GM23338 (cell line): ENCODE data around the gene RYR3. TPM values are rescaled to one million over a fixed set of nuclear protein-coding genes. Genes with fewer than 3 reads are reported as not detected.

Source experiments
- ATAC-seq: fragments of 200-7000 bp; cut with Tn5 transposase; 3 replicates; pipeline ENCODE4 v1.9.1; 2020
- DNase-seq: peaks from one replicate; pipeline ENCODE4 v3.0.0-alpha.2; 2015; ENCODE audit warnings: low spot score
- H2AFZ ChIP-seq: fragments of 200-600 bp; sonication (generic); 2 replicates; pipeline ENCODE4 v1.8.0; 2016; ENCODE audit warnings: antibody characterized with exemption, mild to moderate bottlenecking, moderate library complexity
- H3F3A ChIP-seq: fragments of 200-600 bp; sonication (generic); replicated peaks from 2 replicates; pipeline ENCODE4 v1.8.0; 2017; ENCODE audit warnings: antibody characterized with exemption, mixed run types, low read depth
- H3K27ac ChIP-seq: fragments of 200-600 bp; sonication (generic); 2 replicates; pipeline ENCODE4 v1.6.1; 2016; ENCODE audit warnings: low read depth
- H3K27me3 ChIP-seq: fragments of 200-600 bp; sonication (generic); 2 replicates; pipeline ENCODE4 v1.8.0; 2016; ENCODE audit warnings: mild to moderate bottlenecking, mixed run types, moderate library complexity; ENCODE audit not compliant: insufficient read depth
- H3K36me3 ChIP-seq: fragments of 200-600 bp; sonication (generic); 2 replicates; pipeline ENCODE4 v1.8.0; 2016; ENCODE audit warnings: mild to moderate bottlenecking; ENCODE audit not compliant: insufficient read depth
- H3K4me1 ChIP-seq: fragments of 200-600 bp; sonication (generic); 2 replicates; pipeline ENCODE4 v1.8.0; 2016; ENCODE audit warnings: mild to moderate bottlenecking, moderate library complexity; ENCODE audit not compliant: insufficient read depth
- H3K4me2 ChIP-seq: fragments of 200-600 bp; sonication (generic); 2 replicates; pipeline ENCODE4 v1.7.1; 2017; ENCODE audit warnings: mixed run types
- H3K4me3 ChIP-seq: fragments of 200-600 bp; sonication (generic); 2 replicates; pipeline ENCODE4 v1.6.1; 2016; ENCODE audit warnings: mixed run types
- H3K79me2 ChIP-seq: fragments of 200-600 bp; sonication (generic); replicated peaks from 2 replicates; pipeline ENCODE4 v1.8.0; 2017; ENCODE audit warnings: mild to moderate bottlenecking; ENCODE audit not compliant: insufficient read depth
- H3K9me2 ChIP-seq: fragments of 200-600 bp; sonication (generic); 2 replicates; pipeline ENCODE4 v1.8.0; 2017; ENCODE audit not compliant: insufficient read depth
- H4K20me1 ChIP-seq: fragments of 200-600 bp; sonication (generic); replicated peaks from 2 replicates; pipeline ENCODE4 v1.8.0; 2017; ENCODE audit warnings: mild to moderate bottlenecking; ENCODE audit not compliant: insufficient read depth
- H3K27ac Mint-ChIP-seq: 2 replicates; pipeline ENCODE4 v1.8.0; 2020; ENCODE audit warnings: inconsistent platforms, mild to moderate bottlenecking, moderate library complexity, mixed read lengths
- H3K27me3 Mint-ChIP-seq: 3 replicates; pipeline ENCODE4 v1.8.0; 2022; ENCODE audit warnings: low read depth, mild to moderate bottlenecking, moderate library complexity, mixed read lengths, inconsistent platforms; ENCODE audit not compliant: insufficient read depth, poor library complexity
- H3K36me3 Mint-ChIP-seq: 3 replicates; pipeline ENCODE4 v1.8.0; 2021; ENCODE audit warnings: low read depth, mild to moderate bottlenecking, inconsistent platforms, moderate library complexity, mixed read lengths
- H3K4me1 Mint-ChIP-seq: 3 replicates; pipeline ENCODE4 v1.8.0; 2020; ENCODE audit warnings: mild to moderate bottlenecking, inconsistent platforms, mixed read lengths
- H3K4me3 Mint-ChIP-seq: 3 replicates; pipeline ENCODE4 v1.8.0; 2021; ENCODE audit warnings: moderate library complexity, mild to moderate bottlenecking, inconsistent platforms, mixed read lengths
- H3K9me3 Mint-ChIP-seq: 3 replicates; pipeline ENCODE4 v1.8.0; 2020; ENCODE audit warnings: moderate library complexity, mild to moderate bottlenecking, inconsistent platforms, mixed read lengths
- CREB1 ChIP-seq: fragments of 250-450 bp; sonication (Bioruptor Pico); IDR thresholded peaks from 2 replicates; pipeline ENCODE4 v1.5.0; 2020; ENCODE audit warnings: low read depth, mild to moderate bottlenecking, moderate library complexity
- CTCF ChIP-seq, 2 experiments: fragments of 200-600 bp in 1 of 2; sonication (generic) in 1 of 2; conservative IDR thresholded peaks; 2 replicates each; pipeline versions ENCODE4 v1.5.1 to v1.6.1; 2016 to 2017; ENCODE audit warnings: antibody characterized with exemption in 2 of 2, low read depth in 2 of 2, mild to moderate bottlenecking in 2 of 2, moderate library complexity in 1 of 2
- EZH2phosphoT487 ChIP-seq: fragments of 200-600 bp; sonication (generic); IDR thresholded peaks from one replicate; pipeline ENCODE4 v1.8.1; 2018; ENCODE audit warnings: antibody characterized with exemption; ENCODE audit not compliant: unreplicated experiment
- JUNB ChIP-seq: IDR thresholded peaks from one replicate; pipeline ENCODE4 v1.6.1; 2016; ENCODE audit warnings: antibody characterized with exemption; ENCODE audit not compliant: unreplicated experiment
- NANOG ChIP-seq: IDR thresholded peaks from 2 replicates; pipeline ENCODE4 v1.6.1; 2016; ENCODE audit warnings: antibody characterized with exemption, borderline replicate concordance
- POLR2AphosphoS5 ChIP-seq: IDR thresholded peaks from 2 replicates; pipeline ENCODE4 v1.6.1; 2016; ENCODE audit warnings: antibody characterized with exemption, low read depth
- STAT1 ChIP-seq: IDR thresholded peaks from one replicate; pipeline ENCODE4 v1.6.1; 2016; ENCODE audit warnings: antibody characterized with exemption; ENCODE audit not compliant: unreplicated experiment
- ZNF114 ChIP-seq: fragments of 250-450 bp; sonication (Bioruptor Pico); IDR thresholded peaks from 2 replicates; pipeline ENCODE4 v1.5.0; 2020; ENCODE audit warnings: mild to moderate bottlenecking, moderate library complexity
- ZNF331 ChIP-seq: fragments of 250-450 bp; sonication (Bioruptor Pico); IDR thresholded peaks from 2 replicates; pipeline ENCODE4 v1.5.0; 2020; ENCODE audit warnings: low read depth, mild to moderate bottlenecking, moderate library complexity
- polyA plus RNA-seq: library from polyadenylated mRNA; unstranded; fragments of >200 nt; fragmentation: Nextera tagmentation; extraction: Ambion mirVana; gene quantifications from 2 replicates; pipeline ENCODE4 v1.2.1, GENCODE V29; 2016
- total RNA-seq: library from RNA; depleted of rRNA; stranded (reverse); fragments of >200 nt; shearing (Covaris generic); gene quantifications from 2 replicates; pipeline ENCODE4 v1.2.3, GENCODE V29; 2014
- TF ChIP-seq, protein P1 (sequence below): IDR thresholded peaks from one replicate; pipeline ENCODE4 v1.6.1; 2018; ENCODE audit warnings: antibody characterized with exemption; ENCODE audit not compliant: unreplicated experiment
- TF ChIP-seq, protein P2 (sequence below): fragments of 250-450 bp; sonication (Bioruptor Pico); IDR thresholded peaks from 2 replicates; pipeline ENCODE4 v1.5.0; 2020; ENCODE audit warnings: mild to moderate bottlenecking, moderate library complexity

The RYR3 gene
- total and polyA plus RNA-seq, 2 experiments from 2014 or later: 1.1 to 1.2 TPM

DNA sequence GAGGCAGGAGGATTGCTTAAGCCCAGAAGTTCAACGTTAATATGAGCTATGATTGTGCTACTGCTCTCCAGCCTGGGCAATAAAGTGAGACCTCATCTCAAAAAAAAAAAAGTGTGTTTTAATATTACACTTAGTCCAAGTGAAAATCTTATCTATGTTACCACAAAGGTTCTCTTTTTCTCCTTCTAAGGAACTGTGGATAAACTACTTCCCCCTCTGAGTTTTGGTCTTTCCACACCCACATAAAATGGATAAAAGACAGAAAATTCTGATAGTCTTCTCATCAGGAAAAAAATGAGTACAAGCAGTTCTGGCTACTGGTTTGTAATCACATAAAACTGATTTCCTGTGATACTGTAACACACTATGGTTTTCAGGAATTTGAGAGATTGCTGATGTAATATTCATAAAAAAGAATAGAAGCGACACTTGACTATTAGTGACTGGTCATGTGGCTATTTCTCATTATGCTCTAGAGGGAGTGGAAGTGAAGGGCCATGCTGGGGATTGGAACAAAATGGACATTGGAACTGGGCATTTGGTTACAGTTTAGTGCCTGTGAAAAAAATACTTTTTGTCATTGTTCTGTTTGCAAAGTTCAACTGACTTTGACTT lies 68.2 kb downstream of the RYR3 start (continued):
- TF ChIP-seq, protein P1, sequence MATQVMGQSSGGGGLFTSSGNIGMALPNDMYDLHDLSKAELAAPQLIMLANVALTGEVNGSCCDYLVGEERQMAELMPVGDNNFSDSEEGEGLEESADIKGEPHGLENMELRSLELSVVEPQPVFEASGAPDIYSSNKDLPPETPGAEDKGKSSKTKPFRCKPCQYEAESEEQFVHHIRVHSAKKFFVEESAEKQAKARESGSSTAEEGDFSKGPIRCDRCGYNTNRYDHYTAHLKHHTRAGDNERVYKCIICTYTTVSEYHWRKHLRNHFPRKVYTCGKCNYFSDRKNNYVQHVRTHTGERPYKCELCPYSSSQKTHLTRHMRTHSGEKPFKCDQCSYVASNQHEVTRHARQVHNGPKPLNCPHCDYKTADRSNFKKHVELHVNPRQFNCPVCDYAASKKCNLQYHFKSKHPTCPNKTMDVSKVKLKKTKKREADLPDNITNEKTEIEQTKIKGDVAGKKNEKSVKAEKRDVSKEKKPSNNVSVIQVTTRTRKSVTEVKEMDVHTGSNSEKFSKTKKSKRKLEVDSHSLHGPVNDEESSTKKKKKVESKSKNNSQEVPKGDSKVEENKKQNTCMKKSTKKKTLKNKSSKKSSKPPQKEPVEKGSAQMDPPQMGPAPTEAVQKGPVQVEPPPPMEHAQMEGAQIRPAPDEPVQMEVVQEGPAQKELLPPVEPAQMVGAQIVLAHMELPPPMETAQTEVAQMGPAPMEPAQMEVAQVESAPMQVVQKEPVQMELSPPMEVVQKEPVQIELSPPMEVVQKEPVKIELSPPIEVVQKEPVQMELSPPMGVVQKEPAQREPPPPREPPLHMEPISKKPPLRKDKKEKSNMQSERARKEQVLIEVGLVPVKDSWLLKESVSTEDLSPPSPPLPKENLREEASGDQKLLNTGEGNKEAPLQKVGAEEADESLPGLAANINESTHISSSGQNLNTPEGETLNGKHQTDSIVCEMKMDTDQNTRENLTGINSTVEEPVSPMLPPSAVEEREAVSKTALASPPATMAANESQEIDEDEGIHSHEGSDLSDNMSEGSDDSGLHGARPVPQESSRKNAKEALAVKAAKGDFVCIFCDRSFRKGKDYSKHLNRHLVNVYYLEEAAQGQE: no peak
- TF ChIP-seq NANOG: no peak
- no peak for TF ChIP-seq CTCF (conservative IDR thresholded peaks at IDR 0.05; ENCODE audit: low read depth in 2 of 2)

DNA sequence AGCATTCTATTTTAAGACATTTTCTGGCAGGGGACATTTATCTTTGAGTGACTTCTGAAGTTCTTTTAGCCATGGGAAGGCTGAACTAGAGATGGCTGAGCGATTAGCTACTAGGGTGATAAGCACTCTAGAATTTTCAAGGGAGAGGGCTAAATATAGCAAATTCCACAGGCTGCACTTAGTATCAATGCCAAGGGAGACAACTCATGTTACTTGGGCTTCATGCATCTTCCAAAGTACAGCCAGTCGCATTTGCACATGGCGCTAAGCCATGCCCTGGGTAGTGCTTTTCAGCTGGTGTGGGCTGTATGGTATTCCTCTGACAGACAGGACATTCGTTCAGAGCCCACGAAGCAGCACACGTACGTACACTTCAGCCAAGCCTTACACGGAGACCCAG lies 69.6 kb downstream of the RYR3 start:
- Histone ChIP-seq H3F3A (no peaks in the 10 kb centered on the region), H3K27ac (no peak overlapping the region), H3K79me2 (no peaks in the 10 kb centered on the region), H3K4me2 (no peak overlapping the region), H3K9me2 (peaks cover 6% of the 10 kb centered on the region; the same call in 1 of the 2 replicates), H3K4me3 (no peak overlapping the region), H4K20me1 (no peaks in the 10 kb centered on the region), H2AFZ (no peak overlapping the region), H3K36me3 (no peaks in the 10 kb centered on the region), H3K4me1 (no peaks in the 10 kb centered on the region), H3K27me3 (no peaks in the 10 kb centered on the region)
- Mint-ChIP-seq H3K9me3 (no peaks in the 10 kb centered on the region), H3K27me3 (peaks cover 1% of the 10 kb centered on the region), H3K27ac (no peak overlapping the region), H3K4me3 (no peak overlapping the region), H3K4me1 (no peaks in the 10 kb centered on the region), H3K36me3 (no peaks in the 10 kb centered on the region)
- no peak for DNase-seq
- no peak for ATAC-seq
- no peak for TF ChIP-seq ZNF114 (CRISPR knock-in tag)
- TF ChIP-seq EZH2phosphoT487: no peak
- TF ChIP-seq STAT1: no peak
- no peak for TF ChIP-seq ZNF331 (CRISPR knock-in tag)
- TF ChIP-seq CREB1 (CRISPR knock-in tag): no peak
- TF ChIP-seq NANOG: no peak
- TF ChIP-seq, protein P2, sequence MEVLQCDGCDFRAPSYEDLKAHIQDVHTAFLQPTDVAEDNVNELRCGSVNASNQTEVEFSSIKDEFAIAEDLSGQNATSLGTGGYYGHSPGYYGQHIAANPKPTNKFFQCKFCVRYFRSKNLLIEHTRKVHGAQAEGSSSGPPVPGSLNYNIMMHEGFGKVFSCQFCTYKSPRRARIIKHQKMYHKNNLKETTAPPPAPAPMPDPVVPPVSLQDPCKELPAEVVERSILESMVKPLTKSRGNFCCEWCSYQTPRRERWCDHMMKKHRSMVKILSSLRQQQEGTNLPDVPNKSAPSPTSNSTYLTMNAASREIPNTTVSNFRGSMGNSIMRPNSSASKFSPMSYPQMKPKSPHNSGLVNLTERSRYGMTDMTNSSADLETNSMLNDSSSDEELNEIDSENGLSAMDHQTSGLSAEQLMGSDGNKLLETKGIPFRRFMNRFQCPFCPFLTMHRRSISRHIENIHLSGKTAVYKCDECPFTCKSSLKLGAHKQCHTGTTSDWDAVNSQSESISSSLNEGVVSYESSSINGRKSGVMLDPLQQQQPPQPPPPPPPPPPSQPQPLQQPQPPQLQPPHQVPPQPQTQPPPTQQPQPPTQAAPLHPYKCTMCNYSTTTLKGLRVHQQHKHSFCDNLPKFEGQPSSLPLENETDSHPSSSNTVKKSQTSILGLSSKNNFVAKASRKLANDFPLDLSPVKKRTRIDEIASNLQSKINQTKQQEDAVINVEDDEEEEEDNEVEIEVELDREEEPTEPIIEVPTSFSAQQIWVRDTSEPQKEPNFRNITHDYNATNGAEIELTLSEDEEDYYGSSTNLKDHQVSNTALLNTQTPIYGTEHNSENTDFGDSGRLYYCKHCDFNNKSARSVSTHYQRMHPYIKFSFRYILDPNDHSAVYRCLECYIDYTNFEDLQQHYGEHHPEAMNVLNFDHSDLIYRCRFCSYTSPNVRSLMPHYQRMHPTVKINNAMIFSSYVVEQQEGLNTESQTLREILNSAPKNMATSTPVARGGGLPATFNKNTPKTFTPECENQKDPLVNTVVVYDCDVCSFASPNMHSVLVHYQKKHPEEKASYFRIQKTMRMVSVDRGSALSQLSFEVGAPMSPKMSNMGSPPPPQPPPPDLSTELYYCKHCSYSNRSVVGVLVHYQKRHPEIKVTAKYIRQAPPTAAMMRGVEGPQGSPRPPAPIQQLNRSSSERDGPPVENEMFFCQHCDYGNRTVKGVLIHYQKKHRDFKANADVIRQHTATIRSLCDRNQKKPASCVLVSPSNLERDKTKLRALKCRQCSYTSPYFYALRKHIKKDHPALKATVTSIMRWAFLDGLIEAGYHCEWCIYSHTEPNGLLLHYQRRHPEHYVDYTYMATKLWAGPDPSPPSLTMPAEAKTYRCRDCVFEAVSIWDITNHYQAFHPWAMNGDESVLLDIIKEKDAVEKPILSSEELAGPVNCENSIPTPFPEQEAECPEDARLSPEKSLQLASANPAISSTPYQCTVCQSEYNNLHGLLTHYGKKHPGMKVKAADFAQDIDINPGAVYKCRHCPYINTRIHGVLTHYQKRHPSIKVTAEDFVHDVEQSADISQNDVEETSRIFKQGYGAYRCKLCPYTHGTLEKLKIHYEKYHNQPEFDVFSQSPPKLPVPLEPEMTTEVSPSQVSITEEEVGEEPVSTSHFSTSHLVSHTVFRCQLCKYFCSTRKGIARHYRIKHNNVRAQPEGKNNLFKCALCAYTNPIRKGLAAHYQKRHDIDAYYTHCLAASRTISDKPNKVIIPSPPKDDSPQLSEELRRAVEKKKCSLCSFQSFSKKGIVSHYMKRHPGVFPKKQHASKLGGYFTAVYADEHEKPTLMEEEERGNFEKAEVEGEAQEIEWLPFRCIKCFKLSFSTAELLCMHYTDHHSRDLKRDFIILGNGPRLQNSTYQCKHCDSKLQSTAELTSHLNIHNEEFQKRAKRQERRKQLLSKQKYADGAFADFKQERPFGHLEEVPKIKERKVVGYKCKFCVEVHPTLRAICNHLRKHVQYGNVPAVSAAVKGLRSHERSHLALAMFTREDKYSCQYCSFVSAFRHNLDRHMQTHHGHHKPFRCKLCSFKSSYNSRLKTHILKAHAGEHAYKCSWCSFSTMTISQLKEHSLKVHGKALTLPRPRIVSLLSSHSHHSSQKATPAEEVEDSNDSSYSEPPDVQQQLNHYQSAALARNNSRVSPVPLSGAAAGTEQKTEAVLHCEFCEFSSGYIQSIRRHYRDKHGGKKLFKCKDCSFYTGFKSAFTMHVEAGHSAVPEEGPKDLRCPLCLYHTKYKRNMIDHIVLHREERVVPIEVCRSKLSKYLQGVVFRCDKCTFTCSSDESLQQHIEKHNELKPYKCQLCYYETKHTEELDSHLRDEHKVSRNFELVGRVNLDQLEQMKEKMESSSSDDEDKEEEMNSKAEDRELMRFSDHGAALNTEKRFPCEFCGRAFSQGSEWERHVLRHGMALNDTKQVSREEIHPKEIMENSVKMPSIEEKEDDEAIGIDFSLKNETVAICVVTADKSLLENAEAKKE (CRISPR knock-in tag): no peak
- TF ChIP-seq POLR2AphosphoS5: no peak
- no peak for TF ChIP-seq JUNB
